GM19328 (cell line): ENCODE data around the gene PLK1.

Experiments used
- ATAC-seq: cut with Tn5 transposase; IDR thresholded peaks from one replicate; pipeline ENCODE4 v1.9.1; 2021; ENCODE audit warnings: mild to moderate bottlenecking, moderate library complexity; ENCODE audit not compliant: unreplicated experiment

The PLK1 gene

GRCh38 chr16:23679274-23679985, 741 bp downstream of the PLK1 start:
- ATAC-seq = no peak

GRCh38 chr16:23679986-23680336, 1.3 kb downstream of the PLK1 start:
- ATAC-seq = no peak

GRCh38 chr16:23682181-23682580, 3.5 kb downstream of the PLK1 start:
- no peak for ATAC-seq

GRCh38 chr16:23683487-23683886, 4.8 kb downstream of the PLK1 start:
- no peak for ATAC-seq

- no peak for ATAC-seq
Measured at GRCh38 chr16:23687034-23687808, 8.5 kb downstream of the PLK1 start.

- ATAC-seq = no peak
Measured at GRCh38 chr16:23689442-23690187, 10.9 kb downstream of the PLK1 start.

- no peak for ATAC-seq
Measured at GRCh38 chr16:23690771-23691482, 12.2 kb downstream of the PLK1 start.

GRCh38 chr16:23691483-23692189, 12.9 kb downstream of the PLK1 start:
- ATAC-seq = no peak

- no peak for ATAC-seq
Measured at GRCh38 chr16:23692190-23692837, 13.6 kb downstream of the PLK1 start.

- no peak for ATAC-seq
Measured at GRCh38 chr16:23694265-23694643, 15.6 kb downstream of the PLK1 start.

- no peak for ATAC-seq
Measured at GRCh38 chr16:23694644-23695373, 16.1 kb downstream of the PLK1 start.

GRCh38 chr16:23695756-23696155, 17.1 kb downstream of the PLK1 start:
- no peak for ATAC-seq

GRCh38 chr16:23699100-23699499, 20.4 kb downstream of the PLK1 start:
- no peak for ATAC-seq

- ATAC-seq = no peak
Measured at GRCh38 chr16:23700093-23700492, 21.4 kb downstream of the PLK1 start.

GRCh38 chr16:23700509-23700908, 21.8 kb downstream of the PLK1 start:
- no peak for ATAC-seq

GRCh38 chr16:23701045-23701444, 22.4 kb downstream of the PLK1 start:
- no peak for ATAC-seq

- no peak for ATAC-seq
Measured at GRCh38 chr16:23702951-23703350, 24.3 kb downstream of the PLK1 start.

- no peak for ATAC-seq
Measured at GRCh38 chr16:23704772-23705516, 26.3 kb downstream of the PLK1 start.

- ATAC-seq = no peak
Measured at GRCh38 chr16:23705517-23705902, 26.8 kb downstream of the PLK1 start.
